Measurements from ENCODE around the gene ACAA1. TPM values are rescaled to one million over a fixed set of nuclear protein-coding genes. Genes with fewer than 3 reads are reported as not detected.
"Not testable (repeated sequence)": the region's sequence is repeated elsewhere in the genome, so short reads cannot be mapped to it uniquely, and the experiment has no call there.

ACAA1 gene
- total RNA-seq, 2 donors from 2014 or later = 67.5 to 82.8 TPM

- peaks cover 3% of the 10 kb centered on the region for H3K36me3 Mint-ChIP-seq (ENCODE audit: low read depth)
These were observed 10.5 kb upstream of the ACAA1 start for GRCh38 chr3:38147421-38147820.

GRCh38 chr3:38146504-38146903 is 9.6 kb upstream of the ACAA1 start:
- no peak overlapping the region for H3K27ac Mint-ChIP-seq
- H3K4me1 Mint-ChIP-seq = peaks cover 20% of the 10 kb centered on the region
- H3K9me3 Mint-ChIP-seq = peaks cover 13% of the 10 kb centered on the region
- H3K36me3 Mint-ChIP-seq (ENCODE audit: low read depth) = peaks cover 13% of the 10 kb centered on the region
- no peak overlapping the region for H3K4me3 Mint-ChIP-seq
- H3K27me3 Mint-ChIP-seq = no peaks in the 10 kb centered on the region
- no peak for ATAC-seq (replicated peaks)

More at GRCh38 chr3:38147421-38147820, 10.5 kb upstream of the ACAA1 start:
- H3K9me3 Mint-ChIP-seq = peaks cover 16% of the 10 kb centered on the region
- H3K4me1 Mint-ChIP-seq = peaks cover 21% of the 10 kb centered on the region
- H3K4me3 Mint-ChIP-seq = no peak overlapping the region
- no peak overlapping the region for H3K27ac Mint-ChIP-seq
- ATAC-seq (replicated peaks) = no peak
- no peaks in the 10 kb centered on the region for H3K27me3 Mint-ChIP-seq

GRCh38 chr3:38143511-38143910 is 6.6 kb upstream of the ACAA1 start:
- peaks cover 11% of the 10 kb centered on the region for H3K9me3 Mint-ChIP-seq
- H3K4me3 Mint-ChIP-seq = no peak overlapping the region
- H3K27ac Mint-ChIP-seq = no peak overlapping the region
- no peak for ATAC-seq (replicated peaks)
- no peaks in the 10 kb centered on the region for H3K27me3 Mint-ChIP-seq
- peaks cover 23% of the 10 kb centered on the region for H3K4me1 Mint-ChIP-seq
- H3K36me3 Mint-ChIP-seq (ENCODE audit: low read depth) = peaks cover 28% of the 10 kb centered on the region

DNA sequence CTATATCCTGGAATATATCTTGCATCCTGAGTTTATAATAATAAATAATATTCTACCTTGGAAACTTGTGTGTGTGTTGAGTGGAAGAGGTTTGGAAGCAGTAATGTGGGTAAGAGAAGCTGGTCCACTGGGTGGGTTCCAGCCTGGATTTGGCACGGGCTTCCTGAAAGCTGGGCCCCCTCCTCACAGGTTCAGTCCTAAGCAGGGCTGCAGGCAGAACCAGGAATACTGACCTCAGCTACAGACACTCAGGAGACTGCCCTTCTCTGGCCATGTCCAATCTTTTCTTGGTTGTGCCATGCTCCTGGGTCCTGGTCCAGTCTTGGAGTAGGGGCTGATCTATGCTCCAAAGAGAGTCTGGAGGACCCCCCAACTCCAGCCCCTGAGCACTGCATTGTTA is 6.0 kb upstream of the ACAA1 start:
- no peaks in the 10 kb centered on the region for H3K27me3 Mint-ChIP-seq
- H3K27ac Mint-ChIP-seq = no peak overlapping the region
- peaks cover 11% of the 10 kb centered on the region for H3K9me3 Mint-ChIP-seq
- H3K4me3 Mint-ChIP-seq = no peak overlapping the region
- no peak for ATAC-seq (replicated peaks)
- peaks cover 28% of the 10 kb centered on the region for H3K4me1 Mint-ChIP-seq
- H3K36me3 Mint-ChIP-seq (ENCODE audit: low read depth) = peaks cover 33% of the 10 kb centered on the region

- Mint-ChIP-seq H3K36me3 (ENCODE audit: low read depth) (peaks cover 38% of the 10 kb centered on the region), H3K27ac (no peak overlapping the region), H3K4me1 (peaks cover 29% of the 10 kb centered on the region), H3K9me3 (peaks cover 7% of the 10 kb centered on the region), H3K27me3 (no peaks in the 10 kb centered on the region), H3K4me3 (no peak overlapping the region)
- ATAC-seq (replicated peaks) = no peak
These were observed 5.0 kb upstream of the ACAA1 start for GRCh38 chr3:38141952-38142273.

- Mint-ChIP-seq H3K4me3 (peak overlapping the region; percentile 84), H3K27me3 (no peaks in the 10 kb centered on the region), H3K4me1 (peaks cover 29% of the 10 kb centered on the region), H3K9me3 (peaks cover 2% of the 10 kb centered on the region), H3K27ac (no peak overlapping the region), H3K36me3 (ENCODE audit: low read depth) (peaks cover 40% of the 10 kb centered on the region)
- ATAC-seq (replicated peaks) = no peak
These were observed 4.4 kb upstream of the ACAA1 start for GRCh38 chr3:38141173-38141951.

DNA sequence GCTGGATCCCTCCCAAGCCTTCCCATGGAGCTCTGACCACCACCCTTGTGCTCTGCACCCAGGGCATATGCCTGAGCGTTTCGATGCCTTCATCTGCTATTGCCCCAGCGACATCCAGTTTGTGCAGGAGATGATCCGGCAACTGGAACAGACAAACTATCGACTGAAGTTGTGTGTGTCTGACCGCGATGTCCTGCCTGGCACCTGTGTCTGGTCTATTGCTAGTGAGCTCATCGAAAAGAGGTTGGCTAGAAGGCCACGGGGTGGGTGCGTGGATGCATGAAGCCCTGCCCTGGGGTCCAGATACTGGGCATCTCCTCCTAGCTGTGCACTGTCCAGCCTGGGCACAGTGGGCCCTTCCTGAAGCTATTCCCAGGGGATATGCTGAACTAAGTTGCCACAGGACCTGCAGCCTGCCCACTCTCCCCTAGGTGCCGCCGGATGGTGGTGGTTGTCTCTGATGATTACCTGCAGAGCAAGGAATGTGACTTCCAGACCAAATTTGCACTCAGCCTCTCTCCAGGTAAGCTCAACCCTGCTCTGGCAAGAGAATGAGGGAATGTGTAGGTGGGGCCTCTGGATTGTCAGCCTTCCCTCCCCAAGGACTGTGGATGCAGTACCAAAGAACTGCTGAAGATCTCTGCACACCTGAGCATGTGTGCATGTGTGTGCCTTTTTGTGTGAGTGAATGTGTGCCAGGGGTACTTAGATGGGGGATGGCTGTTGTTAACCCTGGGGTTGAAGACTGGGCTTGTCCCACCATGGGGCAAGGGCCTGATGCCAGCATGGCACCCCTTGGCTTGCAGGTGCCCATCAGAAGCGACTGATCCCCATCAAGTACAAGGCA is 3.6 kb upstream of the ACAA1 start:
- Mint-ChIP-seq H3K36me3 (ENCODE audit: low read depth) (peaks cover 48% of the 10 kb centered on the region), H3K4me3 (peak overlapping the region; percentile 84), H3K9me3 (no peaks in the 10 kb centered on the region), H3K27ac (no peak overlapping the region), H3K27me3 (no peaks in the 10 kb centered on the region), H3K4me1 (peaks cover 30% of the 10 kb centered on the region)
- no peak for ATAC-seq (replicated peaks)

DNA sequence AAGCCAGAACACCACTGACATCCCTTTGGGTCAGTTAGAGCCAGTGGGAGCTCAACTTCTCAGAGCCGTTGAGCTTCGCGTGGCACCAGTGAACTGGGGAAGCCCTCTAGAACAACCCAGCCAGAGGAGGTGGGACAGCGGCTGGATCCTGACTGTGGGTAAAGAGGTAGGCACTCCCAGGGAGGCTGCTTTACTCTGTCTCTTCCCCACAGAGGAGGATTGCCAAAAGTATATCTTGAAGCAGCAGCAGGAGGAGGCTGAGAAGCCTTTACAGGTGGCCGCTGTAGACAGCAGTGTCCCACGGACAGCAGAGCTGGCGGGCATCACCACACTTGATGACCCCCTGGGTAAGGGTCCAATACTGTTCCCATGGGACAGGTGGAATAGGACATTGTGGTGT is 2.7 kb upstream of the ACAA1 start:
- Mint-ChIP-seq H3K27me3 (no peaks in the 10 kb centered on the region), H3K27ac (peak overlapping the region; percentile 80), H3K4me3 (peak overlapping the region; percentile 84), H3K36me3 (ENCODE audit: low read depth) (peaks cover 57% of the 10 kb centered on the region), H3K9me3 (no peaks in the 10 kb centered on the region), H3K4me1 (peaks cover 38% of the 10 kb centered on the region)
- no peak for ATAC-seq (replicated peaks)

- H3K4me1 Mint-ChIP-seq = peaks cover 38% of the 10 kb centered on the region
- peak overlapping the region; percentile 84 for H3K4me3 Mint-ChIP-seq
- H3K36me3 Mint-ChIP-seq (ENCODE audit: low read depth) = peaks cover 62% of the 10 kb centered on the region
- H3K9me3 Mint-ChIP-seq = no peaks in the 10 kb centered on the region
- peak overlapping the region; percentile 80 for H3K27ac Mint-ChIP-seq
- no peak for ATAC-seq (replicated peaks)
- no peaks in the 10 kb centered on the region for H3K27me3 Mint-ChIP-seq
These were observed 2.3 kb upstream of the ACAA1 start for GRCh38 chr3:38139191-38139590.

DNA sequence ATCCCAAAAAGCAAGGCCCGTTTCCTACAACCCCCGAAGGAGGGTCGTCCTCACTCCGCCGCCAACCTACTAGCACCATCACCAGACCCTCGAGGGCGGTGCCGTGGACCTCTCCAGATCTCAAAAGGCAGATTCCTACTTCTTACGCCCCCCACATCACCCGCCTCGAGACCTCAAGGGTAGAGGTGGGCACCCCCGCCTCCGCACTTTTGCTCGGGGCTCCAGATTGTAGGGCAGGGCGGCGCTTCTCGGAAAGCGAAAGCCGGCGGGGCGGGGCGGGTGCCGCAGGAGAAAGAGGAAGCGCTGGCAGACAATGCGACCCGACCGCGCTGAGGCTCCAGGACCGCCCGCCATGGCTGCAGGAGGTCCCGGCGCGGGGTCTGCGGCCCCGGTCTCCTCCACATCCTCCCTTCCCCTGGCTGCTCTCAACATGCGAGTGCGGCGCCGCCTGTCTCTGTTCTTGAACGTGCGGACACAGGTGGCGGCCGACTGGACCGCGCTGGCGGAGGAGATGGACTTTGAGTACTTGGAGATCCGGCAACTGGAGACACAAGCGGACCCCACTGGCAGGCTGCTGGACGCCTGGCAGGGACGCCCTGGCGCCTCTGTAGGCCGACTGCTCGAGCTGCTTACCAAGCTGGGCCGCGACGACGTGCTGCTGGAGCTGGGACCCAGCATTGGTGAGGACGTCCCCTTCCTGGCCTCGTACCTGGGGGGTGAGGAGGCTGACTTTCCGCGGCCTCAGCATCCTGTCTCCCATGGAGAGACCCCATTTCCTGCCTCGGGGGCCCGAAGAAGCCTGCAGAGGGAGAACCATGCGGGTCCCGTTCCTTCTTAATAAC is 1.6 kb upstream of the ACAA1 start, which contains the start of gene MYD88:
TSS of gene MYD88 (plus strand) at position 313 of the 842 bp plus-strand sequence. CDS start at position 353, 40 bp downstream.
- ATAC-seq (replicated peaks) = peak; percentile 57
- Mint-ChIP-seq H3K27me3 (no peaks in the 10 kb centered on the region), H3K27ac (peak within 1 kb of the TSS; percentile 80), H3K9me3 (no peaks in the 10 kb centered on the region), H3K4me1 (peaks cover 35% of the 10 kb centered on the region), H3K4me3 (peak within 1 kb of the TSS; percentile 84), H3K36me3 (ENCODE audit: low read depth) (peaks cover 68% of the 10 kb centered on the region)

DNA sequence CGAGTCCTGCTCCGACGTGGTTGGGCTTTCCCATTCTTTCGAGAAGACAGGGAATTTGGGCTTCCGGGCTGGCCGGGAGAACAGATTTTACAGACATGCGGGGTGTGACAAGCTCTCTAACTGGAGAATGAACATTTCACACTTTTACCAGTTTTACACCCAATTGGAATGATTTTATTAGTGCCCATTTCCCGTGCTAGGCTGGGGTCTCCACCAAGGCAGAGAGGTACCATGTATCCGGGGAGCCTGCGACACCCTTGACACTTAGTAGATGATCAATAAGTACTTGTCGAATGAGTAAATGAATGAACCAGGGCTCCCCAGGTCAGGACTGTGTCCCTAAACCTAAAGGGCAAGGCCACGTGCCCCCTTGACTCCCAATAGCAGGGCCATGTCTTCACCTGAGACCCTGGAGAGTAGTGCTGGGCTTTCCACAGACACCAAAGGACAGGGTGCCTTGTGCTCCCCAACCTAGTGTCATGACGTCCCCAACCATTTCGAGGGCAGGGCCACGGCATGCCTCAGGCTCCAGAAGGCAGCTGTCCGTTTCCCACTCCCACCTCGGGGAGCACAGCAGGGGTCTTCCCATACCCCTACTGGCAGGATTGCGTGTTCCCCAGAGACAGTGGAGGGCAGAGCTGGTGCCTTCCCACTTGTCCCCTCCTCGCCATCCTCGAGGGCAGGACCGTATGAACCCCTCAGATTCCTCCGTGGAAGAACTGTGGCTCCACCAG is 855 bp upstream of the ACAA1 start:
- Mint-ChIP-seq H3K27me3 (no peaks in the 10 kb centered on the region), H3K27ac (peak overlapping the region; percentile 80)

DNA sequence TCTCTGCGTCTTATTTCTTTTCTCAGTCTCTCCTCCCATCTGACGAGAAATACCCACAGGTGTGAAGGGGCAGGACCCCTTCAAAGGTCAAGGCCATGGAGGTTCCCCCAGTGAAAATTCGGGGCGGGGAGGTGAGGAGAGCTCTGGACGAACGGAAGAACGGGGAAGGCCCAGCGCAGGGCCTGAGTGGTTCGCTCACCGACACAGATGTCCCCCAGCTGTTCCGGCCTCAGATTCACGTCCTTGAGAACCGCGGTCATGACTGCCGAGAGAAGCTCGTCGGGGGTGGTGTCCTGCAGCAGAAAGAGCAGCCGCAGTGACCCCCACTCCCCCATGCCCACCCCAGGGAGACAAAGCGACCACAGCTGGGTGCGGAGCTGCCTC is 542 bp downstream of the ACAA1 start:
- Mint-ChIP-seq H3K27me3 (no peaks in the 10 kb centered on the region), H3K27ac (peak overlapping the region; percentile 80), H3K4me1 (peaks cover 29% of the 10 kb centered on the region), H3K36me3 (ENCODE audit: low read depth) (peaks cover 74% of the 10 kb centered on the region), H3K9me3 (no peaks in the 10 kb centered on the region), H3K4me3 (peak overlapping the region; percentile 84)
- peak; percentile 10 for ATAC-seq (replicated peaks)

More for the DNA sequence above, 855 bp upstream of the ACAA1 start:
- H3K4me3 Mint-ChIP-seq = peak overlapping the region; percentile 84
- H3K4me1 Mint-ChIP-seq = peaks cover 35% of the 10 kb centered on the region
- peak; percentile 15 for ATAC-seq (replicated peaks)
- no peaks in the 10 kb centered on the region for H3K9me3 Mint-ChIP-seq
- H3K36me3 Mint-ChIP-seq (ENCODE audit: low read depth) = peaks cover 76% of the 10 kb centered on the region

DNA sequence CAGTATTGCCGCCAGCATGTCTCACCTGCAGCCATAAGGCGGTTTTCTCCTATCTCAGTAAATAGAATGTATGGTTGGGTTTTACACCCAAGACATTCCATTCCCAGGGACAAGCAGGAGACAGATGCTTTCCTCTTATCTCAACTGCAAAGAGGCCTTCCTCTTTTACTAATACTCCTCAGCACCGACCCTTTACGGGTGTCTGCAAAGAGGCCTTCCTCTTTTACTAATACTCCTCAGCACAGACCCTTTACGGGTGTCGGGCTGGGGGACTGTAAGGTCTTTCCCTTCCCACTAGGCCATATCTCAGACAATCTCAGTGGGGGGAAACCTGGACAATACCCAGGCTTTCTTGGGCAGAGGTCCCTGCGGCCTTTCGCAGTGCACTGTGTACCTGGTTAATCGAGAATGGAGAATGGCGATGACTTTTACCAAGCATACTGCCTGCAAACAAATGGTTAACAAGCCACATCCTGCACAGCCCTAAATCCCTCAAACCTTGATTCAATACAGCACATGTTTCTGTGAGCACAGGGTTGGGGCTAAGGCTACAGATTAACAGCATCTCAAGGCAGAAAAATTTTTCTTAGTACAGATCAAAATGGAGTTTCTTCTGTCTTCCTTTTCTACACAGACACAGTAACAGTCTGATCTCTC is 1.2 kb downstream of the ACAA1 start:
- Mint-ChIP-seq H3K4me1 (peaks cover 25% of the 10 kb centered on the region), H3K27ac (peak overlapping the region; percentile 80), H3K36me3 (ENCODE audit: low read depth) (peaks cover 74% of the 10 kb centered on the region), H3K4me3 (peak overlapping the region; percentile 84)
- not testable (repeated sequence) for H3K9me3 Mint-ChIP-seq; H3K27me3 Mint-ChIP-seq; ATAC-seq (replicated peaks)
